ENCODE measurements around the gene SURF1.

- TF ChIP-seq MAX (IDR thresholded peaks at IDR 0.05), result no peak
- no peak for TF ChIP-seq REST (IDR thresholded peaks at IDR 0.05; ENCODE audit: low read depth)
- TF ChIP-seq EP300 (IDR thresholded peaks at IDR 0.05; ENCODE audit: borderline replicate concordance), result no peak
- no peak for TF ChIP-seq FOXM1 (IDR thresholded peaks at IDR 0.05; ENCODE audit: borderline replicate concordance, low read depth)
- TF ChIP-seq USF1 (IDR thresholded peaks at IDR 0.05), result no peak
- TF ChIP-seq RAD21 (IDR thresholded peaks at IDR 0.05; ENCODE audit: low read depth), result no peak
- TF ChIP-seq TCF12 (IDR thresholded peaks at IDR 0.05; ENCODE audit: low read depth), result no peak
These were observed 10.9 kb upstream of the SURF1 start for GRCh38 chr9:133367221-133367620.

Measured in Ishikawa (cell line).